ENCODE data around the gene CALB2. TPM values are rescaled to one million over a fixed set of nuclear protein-coding genes. Genes with fewer than 3 reads are reported as not detected.

Gene CALB2
- total and polyA plus RNA-seq, 2 donors (not counting 3 experiments of a cell fraction or from before 2014, with no cell fraction given) = not detected

DNA sequence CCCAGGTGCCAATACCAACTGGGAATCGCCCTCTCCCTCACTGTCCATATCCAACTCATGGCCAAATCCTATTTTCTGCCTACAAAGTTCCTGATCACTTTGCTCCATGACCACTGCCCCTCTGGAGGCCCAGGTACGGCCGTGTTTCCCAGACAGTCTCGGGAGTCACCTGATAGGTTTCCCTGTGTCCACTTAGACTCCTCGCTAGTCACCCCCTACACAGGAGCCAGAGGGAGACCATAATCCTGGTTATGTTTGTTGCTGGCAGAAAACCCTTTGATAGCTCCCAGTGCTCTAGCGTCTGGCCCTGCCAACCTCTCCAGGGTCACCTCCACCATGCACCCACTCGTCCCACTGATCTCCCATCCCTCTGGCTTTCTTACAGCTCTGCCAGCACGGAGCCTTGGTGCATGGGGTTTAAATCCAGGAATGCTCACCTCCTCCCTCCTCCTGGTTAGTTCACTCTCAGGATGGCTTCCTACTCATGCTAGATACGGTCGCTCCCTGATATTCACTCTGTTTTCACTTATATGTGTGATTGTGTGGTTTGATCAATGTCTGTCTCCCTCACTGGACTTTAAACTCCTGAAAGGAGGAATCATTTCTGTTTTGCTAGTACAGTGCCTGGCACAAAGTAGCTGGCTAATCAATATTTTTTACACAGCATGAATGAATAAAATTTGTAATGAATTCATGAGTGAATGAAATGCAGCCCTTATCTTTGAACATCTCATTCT lies 7.5 kb upstream of the CALB2 start:
- Histone ChIP-seq H3K4me1 (ENCODE audit: control insufficient read depth, extremely low read depth, insufficient read depth, low read length) (no peaks in the 10 kb centered on the region), H3K79me2 (ENCODE audit: control insufficient read depth, insufficient read depth, low read length) (no peaks in the 10 kb centered on the region), H3K4me3 (replicated peaks in 1 of 3; ENCODE audit: insufficient read depth in 1 of 3, low read depth in 1 of 3, low read length in 3 of 3) (no peak overlapping the region), H3K4me2 (ENCODE audit: insufficient read depth, low read length) (no peak overlapping the region), H2AFZ (ENCODE audit: low read depth, low read length) (no peak overlapping the region), H3K9ac (replicated peaks; ENCODE audit: extremely low read depth, insufficient read depth, low read length) (no peak overlapping the region), H3K36me3 (ENCODE audit: control insufficient read depth in 2 of 2, extremely low read depth in 1 of 2, insufficient read depth in 2 of 2, low read length in 2 of 2) (no peaks in the 10 kb centered on the region), H3K27me3 (ENCODE audit: control insufficient read depth in 2 of 2, insufficient read depth in 2 of 2, low read length in 2 of 2) (no peaks in the 10 kb centered on the region), H4K20me1 (replicated peaks; ENCODE audit: control insufficient read depth, extremely low read depth, insufficient read depth, low read length) (no peaks in the 10 kb centered on the region), H3K9me1 (replicated peaks; ENCODE audit: control insufficient read depth, extremely low read depth, insufficient read depth, low read length) (no peaks in the 10 kb centered on the region), H3K27ac (ENCODE audit: insufficient read depth, low read depth, low read length) (no peak overlapping the region), H3K9me3 (replicated peaks; ENCODE audit: control insufficient read depth, insufficient read depth, low read length) (no peaks in the 10 kb centered on the region)
- no TSS peak for BruUV-seq (replicated peaks)
- ChIA-PET POLR2A (no interaction called here), CTCF (no interaction called here)
- no peak for TF ChIP-seq JUN (IDR thresholded peaks at IDR 0.05; ENCODE audit: borderline replicate concordance, insufficient read depth, insufficient read length, low read depth)
- TF ChIP-seq POLR2A (IDR thresholded peaks at IDR 0.05; ENCODE audit: low read depth, low read length) = no peak
- TF ChIP-seq EZH2 (IDR thresholded peaks at IDR 0.05; ENCODE audit: borderline replicate concordance, low read depth, low read length, severe bottlenecking) = no peak
- no peak for TF ChIP-seq POLR2AphosphoS5 (IDR thresholded peaks at IDR 0.05; ENCODE audit: insufficient read depth, low read depth, low read length)
- no peak for TF ChIP-seq FOS (IDR thresholded peaks at IDR 0.05; ENCODE audit: borderline replicate concordance, insufficient read depth, low read length)
- no peak for TF ChIP-seq GATA2 (IDR thresholded peaks at IDR 0.05; ENCODE audit: insufficient read depth, insufficient read length, low read depth, low read length)
- no peak for TF ChIP-seq MYC (IDR thresholded peaks at IDR 0.05; ENCODE audit: low read depth, low read length)
- no peak for TF ChIP-seq MAX (IDR thresholded peaks at IDR 0.05; ENCODE audit: insufficient read depth, insufficient read length)
- TF ChIP-seq, protein P1, sequence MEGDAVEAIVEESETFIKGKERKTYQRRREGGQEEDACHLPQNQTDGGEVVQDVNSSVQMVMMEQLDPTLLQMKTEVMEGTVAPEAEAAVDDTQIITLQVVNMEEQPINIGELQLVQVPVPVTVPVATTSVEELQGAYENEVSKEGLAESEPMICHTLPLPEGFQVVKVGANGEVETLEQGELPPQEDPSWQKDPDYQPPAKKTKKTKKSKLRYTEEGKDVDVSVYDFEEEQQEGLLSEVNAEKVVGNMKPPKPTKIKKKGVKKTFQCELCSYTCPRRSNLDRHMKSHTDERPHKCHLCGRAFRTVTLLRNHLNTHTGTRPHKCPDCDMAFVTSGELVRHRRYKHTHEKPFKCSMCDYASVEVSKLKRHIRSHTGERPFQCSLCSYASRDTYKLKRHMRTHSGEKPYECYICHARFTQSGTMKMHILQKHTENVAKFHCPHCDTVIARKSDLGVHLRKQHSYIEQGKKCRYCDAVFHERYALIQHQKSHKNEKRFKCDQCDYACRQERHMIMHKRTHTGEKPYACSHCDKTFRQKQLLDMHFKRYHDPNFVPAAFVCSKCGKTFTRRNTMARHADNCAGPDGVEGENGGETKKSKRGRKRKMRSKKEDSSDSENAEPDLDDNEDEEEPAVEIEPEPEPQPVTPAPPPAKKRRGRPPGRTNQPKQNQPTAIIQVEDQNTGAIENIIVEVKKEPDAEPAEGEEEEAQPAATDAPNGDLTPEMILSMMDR (IDR thresholded peaks at IDR 0.05; ENCODE audit: extremely low read depth in 1 of 2, insufficient read depth in 1 of 2, low read depth in 1 of 2, low read length in 2 of 2) = no peak
- dilution Hi-C loops (cut with MboI; ENCODE audit: extremely low pct_ligation_motif_present, low sequenced_read_pairs) (no loop called here), intact Hi-C loops (cut with micrococcal nuclease) (no loop called here)
- FAIRE-seq (no peak), DNase-seq (ENCODE audit: low read depth, low spot score) (no peak)
